HG03103 (cell line): ENCODE data around the gene KRTAP1-5.
"Not testable (repeated sequence)": the region's sequence is repeated elsewhere in the genome, so short reads cannot be mapped to it uniquely, and the experiment has no call there.

Experiments
- ATAC-seq: cut with Tn5 transposase; IDR thresholded peaks from one replicate; pipeline ENCODE4 v1.9.1; 2021; ENCODE audit warnings: low read depth; ENCODE audit not compliant: unreplicated experiment

The KRTAP1-5 gene, protein sequence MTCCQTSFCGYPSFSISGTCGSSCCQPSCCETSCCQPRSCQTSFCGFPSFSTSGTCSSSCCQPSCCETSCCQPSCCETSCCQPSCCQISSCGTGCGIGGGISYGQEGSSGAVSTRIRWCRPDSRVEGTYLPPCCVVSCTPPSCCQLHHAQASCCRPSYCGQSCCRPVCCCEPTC

GRCh38 chr17:41026715-41027471, at the start of gene KRTAP1-5:
Gene KRTAP1-5 (minus strand): TSS chr17:41027208. CDS start chr17:41027155, 53 bp downstream.
- no peak for ATAC-seq

DNA sequence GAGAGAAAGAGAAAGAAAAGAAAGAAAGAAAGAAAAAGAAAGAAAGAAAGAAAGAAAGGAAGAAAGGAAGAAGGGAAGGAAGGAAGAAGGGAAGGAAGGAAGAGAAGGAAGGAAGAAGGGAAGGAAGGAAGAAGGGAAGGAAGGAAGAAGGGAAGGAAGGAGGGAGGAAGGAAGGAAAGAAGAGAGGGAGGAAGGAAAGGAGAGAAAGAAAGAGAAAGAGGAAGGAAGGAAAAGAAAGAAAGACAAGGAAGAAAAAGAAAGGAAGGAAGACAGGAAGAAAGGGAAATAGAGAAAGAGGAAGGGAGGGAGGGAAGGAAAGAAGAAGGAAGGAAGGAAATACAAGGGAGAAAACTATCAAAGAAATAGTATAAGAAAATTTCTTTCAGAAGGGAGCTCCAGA, 49.8 kb upstream of the KRTAP1-5 start:
- ATAC-seq, result no peak

GRCh38 chr17:41073676-41074075, 46.7 kb upstream of the KRTAP1-5 start:
- no peak for ATAC-seq

- no peak for ATAC-seq
These were observed 44.8 kb upstream of the KRTAP1-5 start for GRCh38 chr17:41071606-41072360.

- ATAC-seq, result no peak
These were observed 42.0 kb upstream of the KRTAP1-5 start for GRCh38 chr17:41069031-41069430.

- no peak for ATAC-seq
These were observed 40.3 kb upstream of the KRTAP1-5 start for GRCh38 chr17:41067281-41067680.

DNA sequence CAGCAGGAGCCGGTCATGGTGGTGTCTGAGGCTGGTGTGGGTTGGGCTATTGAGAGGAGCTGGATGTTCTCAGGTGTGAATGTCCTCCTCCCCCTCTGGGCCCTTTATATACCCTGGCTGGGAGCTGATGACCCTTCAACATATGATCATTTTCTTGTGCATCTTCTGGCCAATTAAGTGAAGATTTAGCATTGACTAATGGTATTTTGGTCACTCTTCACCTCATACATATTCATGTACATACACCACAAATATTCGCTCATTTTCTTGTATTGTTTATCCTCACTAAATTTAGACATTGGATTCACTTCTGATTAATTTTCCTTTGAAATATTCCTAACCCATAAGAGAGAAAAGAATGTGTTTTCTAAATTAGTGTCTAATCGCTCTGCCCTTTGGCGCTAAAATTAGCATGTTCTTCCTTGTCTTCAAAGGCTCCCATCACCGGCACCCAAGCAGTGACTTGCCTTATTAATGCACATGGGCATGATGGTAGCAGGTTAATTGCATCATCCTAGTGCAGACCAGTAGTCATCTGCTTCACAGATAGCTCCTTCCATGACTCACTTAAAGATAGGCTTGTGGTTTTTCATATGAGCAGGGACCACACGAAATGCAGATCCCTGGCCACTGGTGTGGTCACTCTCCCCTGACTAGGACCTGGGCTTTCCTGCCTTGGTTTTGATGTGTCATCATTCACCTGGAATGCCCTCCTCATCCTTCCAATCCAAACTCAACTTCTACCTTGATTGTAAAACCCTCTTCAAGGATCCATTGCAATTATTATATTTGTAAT, 39.0 kb upstream of the KRTAP1-5 start, which contains the start of gene KRTAP2-4:
Gene KRTAP2-4, minus strand, starts transcription at position 51 of the 796 bp plus-strand sequence. Its CDS starts 34 bp downstream, at position 17.
- ATAC-seq, result no peak

DNA sequence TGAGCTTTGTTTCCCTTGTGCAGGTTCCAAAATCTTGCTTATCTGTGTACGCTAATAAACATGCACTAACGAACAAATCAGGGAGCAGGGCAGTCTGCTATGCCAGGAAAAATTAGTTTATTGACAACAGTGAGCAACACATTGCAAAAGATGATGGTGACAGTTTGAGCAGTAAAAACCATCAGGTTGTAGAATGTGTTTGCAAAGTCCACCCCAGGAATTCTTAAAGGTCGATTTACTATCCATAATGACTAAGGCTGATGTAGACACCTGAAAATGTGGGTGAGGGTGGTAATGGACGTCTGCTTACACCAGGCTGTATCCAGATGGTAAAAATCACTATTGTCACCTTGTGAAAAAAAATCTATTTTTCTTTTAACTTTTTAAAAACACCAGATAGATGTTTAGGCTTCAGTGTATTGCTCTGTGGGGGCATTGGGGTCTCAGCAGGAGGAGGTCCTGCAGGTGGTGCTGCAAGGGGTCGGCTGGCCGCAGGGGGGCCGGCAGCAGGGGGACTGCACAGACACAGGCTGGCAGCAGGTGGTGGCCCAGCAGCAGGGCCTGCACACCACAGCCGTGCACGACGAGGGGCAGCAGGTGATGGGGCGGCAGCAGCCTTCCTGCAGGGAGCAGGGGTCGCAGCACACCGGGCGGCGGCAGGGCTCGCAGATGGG, 38.1 kb upstream of the KRTAP1-5 start:
- ATAC-seq, result not testable (repeated sequence)

- no peak for ATAC-seq
These were observed 37.3 kb upstream of the KRTAP1-5 start for GRCh38 chr17:41064301-41064700.

DNA sequence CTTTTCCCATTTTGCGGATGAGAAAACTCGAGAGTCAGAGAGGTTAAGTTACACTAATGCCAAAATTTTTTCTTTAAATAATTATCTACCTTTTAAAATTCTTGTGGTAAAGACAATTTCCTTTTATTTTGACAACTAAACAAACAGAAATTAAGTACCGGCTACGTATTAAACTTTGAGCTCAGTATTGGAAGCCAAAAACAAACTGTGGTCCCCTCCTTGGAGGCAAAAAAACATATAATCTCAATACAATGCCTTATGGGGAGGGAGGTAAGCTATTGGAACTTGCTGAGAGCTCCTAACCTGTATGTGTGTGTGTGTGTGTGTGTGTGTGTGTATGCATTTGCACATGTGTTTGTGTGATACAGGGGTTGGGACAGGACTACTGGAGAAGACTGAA, 36.4 kb upstream of the KRTAP1-5 start:
- no peak for ATAC-seq

GRCh38 chr17:41061964-41062363, 35.0 kb upstream of the KRTAP1-5 start:
- ATAC-seq, result no peak

GRCh38 chr17:41060052-41060604, 33.1 kb upstream of the KRTAP1-5 start, which contains the start of gene KRTAP2-3:
Gene KRTAP2-3 (minus strand): TSS chr17:41060114. CDS start chr17:41060050, 64 bp downstream.
- no peak for ATAC-seq

- ATAC-seq, result not testable (repeated sequence)
These were observed 32.5 kb upstream of the KRTAP1-5 start for GRCh38 chr17:41059276-41060051.

GRCh38 chr17:41058741-41059140, 31.7 kb upstream of the KRTAP1-5 start:
- no peak for ATAC-seq

DNA sequence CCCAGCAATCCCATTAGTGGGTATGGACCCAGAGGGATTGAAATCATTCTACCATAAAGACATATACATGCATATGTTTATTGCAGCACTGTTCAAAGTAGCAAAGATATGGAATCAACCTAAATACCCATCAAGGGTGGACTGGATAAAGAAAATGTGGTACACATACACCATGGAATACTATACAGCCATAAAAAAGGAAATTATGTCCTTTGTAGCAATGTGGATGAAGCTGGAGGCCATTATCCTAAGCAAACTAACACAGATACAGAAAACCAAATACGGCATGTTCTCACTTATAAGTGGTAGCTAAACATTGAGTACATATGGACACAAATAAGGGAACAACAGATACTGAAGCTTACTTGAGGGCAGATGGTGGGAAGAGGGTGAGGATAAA, 30.5 kb upstream of the KRTAP1-5 start:
- no peak for ATAC-seq

DNA sequence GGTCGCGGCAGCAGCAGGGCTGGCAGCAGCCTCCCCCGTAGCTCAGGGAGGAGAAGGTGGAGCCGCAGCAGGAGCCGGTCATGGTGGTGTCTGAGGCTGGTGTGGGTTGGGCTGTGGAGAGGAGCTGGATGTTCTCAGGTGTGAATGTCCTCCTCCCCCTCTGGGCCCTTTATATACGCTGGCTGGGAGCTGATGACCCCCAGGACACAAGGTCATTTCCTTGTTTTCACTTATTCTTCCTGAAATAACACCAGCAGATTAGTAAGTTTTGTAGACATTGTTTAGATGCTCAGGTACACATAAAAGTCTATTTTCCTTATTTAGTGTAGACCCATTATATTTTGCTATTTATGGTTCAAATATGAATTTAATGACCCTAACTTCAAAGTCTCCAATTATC, 28.1 kb upstream of the KRTAP1-5 start, which contains the start of gene KRTAP2-2:
Gene KRTAP2-2, minus strand, starts transcription at position 101 of the 400 bp plus-strand sequence. Its CDS starts 19 bp downstream, at position 82.
- not testable (repeated sequence) for ATAC-seq

DNA sequence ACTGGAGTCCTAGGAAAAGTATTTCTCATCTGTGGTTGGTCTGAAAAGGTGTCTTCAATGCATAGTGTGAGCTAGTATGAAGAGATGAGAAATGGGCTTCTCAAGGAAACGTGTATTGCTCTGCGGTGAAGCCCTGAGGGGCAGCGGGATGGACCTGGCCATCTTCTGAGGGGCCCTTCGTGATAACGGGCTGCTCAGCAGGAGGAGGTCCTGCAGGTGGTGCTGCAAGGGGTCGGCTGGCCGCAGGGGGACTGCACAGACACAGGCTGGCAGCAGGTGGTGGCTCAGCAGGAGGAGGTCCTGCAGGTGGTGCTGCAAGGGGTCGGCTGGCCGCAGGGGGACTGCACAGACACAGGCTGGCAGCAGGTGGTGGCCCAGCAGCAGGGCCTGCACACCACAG, 27.5 kb upstream of the KRTAP1-5 start:
- not testable (repeated sequence) for ATAC-seq

DNA sequence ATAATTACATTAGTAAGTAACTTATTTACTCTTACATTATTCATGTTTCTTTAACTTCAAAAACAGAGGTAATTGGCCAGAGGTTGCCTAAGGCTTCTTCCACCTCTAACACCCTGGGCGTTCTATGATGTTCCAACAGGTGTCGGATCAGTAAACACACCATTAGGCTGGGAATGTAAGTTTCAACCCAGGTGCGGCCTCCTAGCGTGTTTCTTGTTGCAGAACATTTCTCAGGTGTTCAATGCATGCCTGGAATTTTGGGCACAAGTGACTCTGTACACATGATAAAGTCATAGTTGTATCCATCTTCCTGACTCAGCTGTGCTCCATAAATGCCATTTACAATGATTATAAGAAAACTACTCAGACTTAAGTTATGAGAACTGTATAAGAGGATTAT, 27.0 kb upstream of the KRTAP1-5 start:
- no peak for ATAC-seq

DNA sequence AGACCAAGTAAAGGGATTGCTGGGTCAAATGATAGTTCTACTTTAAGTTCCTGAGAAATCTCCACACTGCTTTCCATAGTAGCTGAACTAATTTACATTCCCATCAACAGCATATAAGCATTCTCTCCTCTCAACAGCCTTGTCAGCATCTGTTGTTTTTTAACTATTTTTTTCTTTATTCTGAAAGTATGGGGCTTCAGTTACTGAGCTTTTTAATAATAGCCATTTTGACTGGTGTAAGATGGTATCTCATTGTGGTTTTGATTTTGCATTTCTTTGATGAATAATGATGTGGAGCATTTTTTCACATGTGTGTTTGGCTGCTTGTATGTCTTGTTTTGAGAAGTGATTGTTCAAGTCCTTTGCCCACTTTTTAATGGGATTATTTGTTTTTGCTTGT, 25.6 kb upstream of the KRTAP1-5 start:
- no peak for ATAC-seq
